Measurements from ENCODE around the gene ADNP. TPM values are rescaled to one million over a fixed set of nuclear protein-coding genes. Genes with fewer than 3 reads are reported as not detected.

ADNP gene
- total RNA-seq, 2 experiments from 2014 or later: 51.5 to 94.9 TPM

DNA sequence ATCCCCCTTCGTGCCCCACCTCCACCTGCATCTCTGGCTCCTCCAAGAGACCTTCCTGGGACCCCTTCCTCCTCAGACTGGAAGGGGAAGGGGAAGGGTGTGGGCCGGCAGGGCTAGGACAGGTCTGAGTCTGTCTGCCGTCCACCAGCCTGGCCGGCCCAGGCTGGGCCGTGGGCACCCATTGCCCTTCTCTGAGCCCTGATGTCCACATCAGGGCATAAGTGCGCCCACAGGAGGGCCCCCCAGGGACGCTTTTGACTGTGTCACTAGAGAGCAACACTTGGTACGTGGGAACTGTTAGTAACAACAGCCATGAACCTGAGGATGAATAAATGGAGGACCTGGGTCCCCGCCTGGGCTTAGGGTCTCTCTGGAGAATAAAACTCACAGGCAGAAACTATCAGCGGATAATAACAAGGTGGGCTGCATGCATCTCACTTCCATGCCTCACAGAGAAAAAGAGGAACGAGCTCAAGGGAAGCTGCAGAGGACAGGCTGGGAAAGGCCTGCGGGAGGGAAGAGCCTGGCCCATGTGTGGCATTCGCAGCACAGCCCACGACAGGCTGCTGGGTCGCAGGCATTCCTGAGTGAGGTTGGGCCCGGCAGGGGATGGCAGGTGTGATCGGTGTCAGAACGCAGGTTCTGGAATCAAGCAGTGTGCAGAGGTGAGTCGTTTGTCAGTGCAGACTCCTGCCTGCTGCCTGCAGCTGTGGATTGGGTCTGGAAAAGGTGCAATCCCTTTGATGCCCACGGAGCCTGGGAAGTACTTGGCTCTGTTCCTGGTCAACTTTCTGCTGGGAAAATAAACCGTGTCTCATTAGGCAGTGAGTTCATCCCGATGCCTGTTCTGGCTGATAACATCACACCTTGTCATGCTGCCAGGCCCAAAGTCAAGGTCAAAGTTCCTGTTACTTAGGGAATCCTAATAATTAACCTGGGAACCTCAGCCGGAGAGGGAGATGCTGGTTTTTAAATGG, 75.5 kb downstream of the ADNP start:
- Histone ChIP-seq H2AFZ (ENCODE audit: low read length) (no peak overlapping the region), H3K4me1 (ENCODE audit: insufficient read depth, low read length, poor library complexity, severe bottlenecking) (peaks cover 46% of the 10 kb centered on the region), H3K36me3 (ENCODE audit: insufficient read depth, low read length) (peaks cover 85% of the 10 kb centered on the region), H4K20me1 (ENCODE audit: insufficient read depth, low read length) (no peaks in the 10 kb centered on the region), H3K4me3 (ENCODE audit: low read depth, low read length, poor library complexity, severe bottlenecking) (no peak overlapping the region), H3K27ac (ENCODE audit: low read depth, low read length, poor library complexity, severe bottlenecking) (no peak overlapping the region), H3K79me2 (ENCODE audit: insufficient read depth, low read depth, low read length) (peaks cover 12% of the 10 kb centered on the region; the same call in 1 of the 2 replicates), H3K9me2 (ENCODE audit: insufficient read depth, low read length) (no peaks in the 10 kb centered on the region), H3K4me2 (ENCODE audit: low read length) (no peak overlapping the region), H3K9me3 (ENCODE audit: low read length) (no peaks in the 10 kb centered on the region)
- no TSS peak for BruUV-seq (replicated peaks)
- ChIA-PET CTCF (ENCODE audit: unreplicated experiment) (interaction anchor here (0.6 kb wide), 1 partner anchor 27 kb away, joined by 4 read pairs; no protein-coding TSS in a partner anchor), POLR2A (no interaction called here)
- TF ChIP-seq, protein P1, sequence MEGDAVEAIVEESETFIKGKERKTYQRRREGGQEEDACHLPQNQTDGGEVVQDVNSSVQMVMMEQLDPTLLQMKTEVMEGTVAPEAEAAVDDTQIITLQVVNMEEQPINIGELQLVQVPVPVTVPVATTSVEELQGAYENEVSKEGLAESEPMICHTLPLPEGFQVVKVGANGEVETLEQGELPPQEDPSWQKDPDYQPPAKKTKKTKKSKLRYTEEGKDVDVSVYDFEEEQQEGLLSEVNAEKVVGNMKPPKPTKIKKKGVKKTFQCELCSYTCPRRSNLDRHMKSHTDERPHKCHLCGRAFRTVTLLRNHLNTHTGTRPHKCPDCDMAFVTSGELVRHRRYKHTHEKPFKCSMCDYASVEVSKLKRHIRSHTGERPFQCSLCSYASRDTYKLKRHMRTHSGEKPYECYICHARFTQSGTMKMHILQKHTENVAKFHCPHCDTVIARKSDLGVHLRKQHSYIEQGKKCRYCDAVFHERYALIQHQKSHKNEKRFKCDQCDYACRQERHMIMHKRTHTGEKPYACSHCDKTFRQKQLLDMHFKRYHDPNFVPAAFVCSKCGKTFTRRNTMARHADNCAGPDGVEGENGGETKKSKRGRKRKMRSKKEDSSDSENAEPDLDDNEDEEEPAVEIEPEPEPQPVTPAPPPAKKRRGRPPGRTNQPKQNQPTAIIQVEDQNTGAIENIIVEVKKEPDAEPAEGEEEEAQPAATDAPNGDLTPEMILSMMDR (conservative IDR thresholded peaks at IDR 0.05; ENCODE audit: low read length): no peak
- TF ChIP-seq EZH2phosphoT487 (IDR thresholded peaks at IDR 0.05; ENCODE audit: borderline replicate concordance, low read depth, low read length): no peak
- no peak for DNase-seq (ENCODE audit: low spot score)
- intact Hi-C loops (cut with micrococcal nuclease; ENCODE audit: unreplicated experiment): no loop called here

DNA sequence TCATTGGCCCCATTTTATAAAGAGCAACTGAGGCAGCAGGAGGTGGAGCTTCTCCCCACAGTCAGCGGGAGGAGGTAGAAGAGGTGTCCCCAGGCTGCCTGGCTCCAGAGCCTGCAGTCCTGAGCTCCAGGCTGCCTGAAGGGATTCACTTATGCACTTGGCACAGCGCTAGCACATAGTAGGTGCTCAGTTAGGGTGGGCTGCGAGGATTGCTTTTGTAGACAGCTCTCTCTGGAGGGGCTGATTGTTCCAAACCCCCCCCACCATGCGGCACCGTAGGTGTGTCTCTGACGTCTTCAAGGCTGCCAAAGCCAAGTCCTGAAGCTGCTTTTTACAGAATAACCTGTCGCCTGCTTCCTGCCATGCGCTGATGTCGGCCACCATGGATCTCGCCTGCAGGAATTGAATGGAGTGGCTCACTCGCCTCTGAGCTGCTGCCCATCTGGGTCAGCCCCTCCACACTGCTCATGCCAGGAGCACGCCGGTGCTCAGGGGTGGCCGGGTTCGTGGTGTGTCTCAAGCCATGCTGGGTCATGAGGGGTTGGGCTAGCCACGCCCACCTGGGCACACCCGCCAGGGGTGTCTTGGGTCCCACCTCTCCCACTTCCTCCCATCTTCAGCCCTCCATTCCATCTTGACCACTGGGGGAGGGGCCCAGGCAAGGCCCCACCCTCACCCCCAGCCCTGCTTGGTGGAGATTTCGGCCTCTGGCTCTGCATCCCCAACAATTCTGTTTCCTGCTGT, 76.6 kb downstream of the ADNP start:
- peaks cover 21% of the 10 kb centered on the region; the same call in 1 of the 2 replicates for H3K79me2 ChIP-seq (ENCODE audit: insufficient read depth, low read depth, low read length)
- TF ChIP-seq EZH2phosphoT487 (IDR thresholded peaks at IDR 0.05; ENCODE audit: borderline replicate concordance, low read depth, low read length): no peak
- TF ChIP-seq, protein P1 (conservative IDR thresholded peaks at IDR 0.05; ENCODE audit: low read length): no peak
- H3K9me2 ChIP-seq (ENCODE audit: insufficient read depth, low read length): no peaks in the 10 kb centered on the region
- DNase-seq (ENCODE audit: low spot score): no peak
- H3K4me3 ChIP-seq (ENCODE audit: low read depth, low read length, poor library complexity, severe bottlenecking): no peak overlapping the region
- peaks cover 83% of the 10 kb centered on the region for H3K36me3 ChIP-seq (ENCODE audit: insufficient read depth, low read length)
- no peaks in the 10 kb centered on the region for H4K20me1 ChIP-seq (ENCODE audit: insufficient read depth, low read length)
- no peak overlapping the region for H3K4me2 ChIP-seq (ENCODE audit: low read length)
- ChIA-PET POLR2A (interaction anchor here (0.6 kb wide), 1 partner anchor 8 kb away, joined by 3 read pairs; no protein-coding TSS in a partner anchor), CTCF (ENCODE audit: unreplicated experiment) (no interaction called here)
- H3K27ac ChIP-seq (ENCODE audit: low read depth, low read length, poor library complexity, severe bottlenecking): no peak overlapping the region
- H2AFZ ChIP-seq (ENCODE audit: low read length): no peak overlapping the region
- no TSS peak for BruUV-seq (replicated peaks)
- no peaks in the 10 kb centered on the region for H3K9me3 ChIP-seq (ENCODE audit: low read length)
- peaks cover 46% of the 10 kb centered on the region for H3K4me1 ChIP-seq (ENCODE audit: insufficient read depth, low read length, poor library complexity, severe bottlenecking)
- intact Hi-C loops (cut with micrococcal nuclease; ENCODE audit: unreplicated experiment): no loop called here
